Measurements from ENCODE around the gene MTFR1L. TPM values are rescaled to one million over a fixed set of nuclear protein-coding genes. Genes with fewer than 3 reads are reported as not detected.

The MTFR1L gene
- total and polyA plus RNA-seq, 2 donors (not counting 1 experiment from before 2014, with no cell fraction given): 38.3 to 56.0 TPM

DNA sequence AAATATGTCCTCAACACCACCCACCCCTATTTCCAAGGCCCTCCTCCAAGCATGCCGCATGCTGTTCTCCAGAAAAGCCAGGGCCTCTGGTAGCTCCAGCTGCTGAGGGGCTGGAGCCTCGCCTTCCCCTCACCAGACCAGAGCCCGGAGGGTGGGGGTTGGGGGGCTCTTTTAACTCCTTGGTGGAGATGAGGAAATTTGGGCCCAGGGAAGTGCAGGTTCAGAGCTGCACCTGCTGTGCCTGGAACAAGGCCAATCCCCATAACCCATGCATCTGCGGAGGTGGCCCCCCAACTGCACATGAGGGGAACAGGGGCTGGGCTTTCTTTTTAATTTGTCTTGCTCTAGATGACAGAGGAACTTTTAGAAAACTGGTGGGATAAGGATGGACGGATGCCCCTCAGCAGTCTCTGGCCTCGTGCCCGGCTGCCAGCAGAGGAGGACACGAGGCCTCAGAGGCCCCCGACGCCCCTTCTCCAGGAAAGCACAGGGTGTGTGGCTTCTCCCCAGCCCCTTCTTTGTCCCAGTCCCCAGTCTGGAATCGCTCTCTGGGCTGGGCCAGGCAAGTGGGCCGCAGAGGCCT, 20.3 kb upstream of the MTFR1L start:
- Histone ChIP-seq H3K9me3 (ENCODE audit: control insufficient read depth, insufficient read depth, low read depth, low read length) (no peaks in the 10 kb centered on the region), H3K79me2 (ENCODE audit: control insufficient read depth, insufficient read depth, low read length) (peaks cover 4% of the 10 kb centered on the region), H2AFZ (ENCODE audit: low read length) (peak overlapping the region; percentile 60), H3K4me1 (ENCODE audit: control insufficient read depth, extremely low read depth, insufficient read depth, low read length) (peaks cover 9% of the 10 kb centered on the region), H4K20me1 (ENCODE audit: control insufficient read depth, extremely low read depth, insufficient read depth, low read length) (no peaks in the 10 kb centered on the region), H3K27ac (ENCODE audit: insufficient read depth, low read length) (peak overlapping the region; percentile 41), H3K27me3 (ENCODE audit: control insufficient read depth, insufficient read depth, low read length) (no peaks in the 10 kb centered on the region), H3K4me3 (replicated peaks in 1 of 4; ENCODE audit: control extremely low read depth in 1 of 4, insufficient read depth in 1 of 4, low read depth in 3 of 4, low read length in 4 of 4) (peak overlapping the region; percentile 29 to 56 (median 34)), H3K9ac (ENCODE audit: insufficient read depth, low read length) (peak overlapping the region; percentile 55), H3K36me3 (ENCODE audit: control insufficient read depth, insufficient read depth, low read length) (no peaks in the 10 kb centered on the region), H3K4me2 (ENCODE audit: extremely low read depth, insufficient read depth, low read length) (peak overlapping the region; percentile 54)
- DNase-seq (ENCODE audit: low read depth in 2 of 2): no peak
- TF ChIP-seq, protein P1, sequence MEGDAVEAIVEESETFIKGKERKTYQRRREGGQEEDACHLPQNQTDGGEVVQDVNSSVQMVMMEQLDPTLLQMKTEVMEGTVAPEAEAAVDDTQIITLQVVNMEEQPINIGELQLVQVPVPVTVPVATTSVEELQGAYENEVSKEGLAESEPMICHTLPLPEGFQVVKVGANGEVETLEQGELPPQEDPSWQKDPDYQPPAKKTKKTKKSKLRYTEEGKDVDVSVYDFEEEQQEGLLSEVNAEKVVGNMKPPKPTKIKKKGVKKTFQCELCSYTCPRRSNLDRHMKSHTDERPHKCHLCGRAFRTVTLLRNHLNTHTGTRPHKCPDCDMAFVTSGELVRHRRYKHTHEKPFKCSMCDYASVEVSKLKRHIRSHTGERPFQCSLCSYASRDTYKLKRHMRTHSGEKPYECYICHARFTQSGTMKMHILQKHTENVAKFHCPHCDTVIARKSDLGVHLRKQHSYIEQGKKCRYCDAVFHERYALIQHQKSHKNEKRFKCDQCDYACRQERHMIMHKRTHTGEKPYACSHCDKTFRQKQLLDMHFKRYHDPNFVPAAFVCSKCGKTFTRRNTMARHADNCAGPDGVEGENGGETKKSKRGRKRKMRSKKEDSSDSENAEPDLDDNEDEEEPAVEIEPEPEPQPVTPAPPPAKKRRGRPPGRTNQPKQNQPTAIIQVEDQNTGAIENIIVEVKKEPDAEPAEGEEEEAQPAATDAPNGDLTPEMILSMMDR (conservative IDR thresholded peaks at IDR 0.05 in 1 of 2, IDR thresholded peaks at IDR 0.05 in 1 of 2; ENCODE audit: low read depth in 1 of 2, low read length in 2 of 2): no peak
- TF ChIP-seq EZH2 (IDR thresholded peaks at IDR 0.05; ENCODE audit: low read length, missing control alignments): no peak

DNA sequence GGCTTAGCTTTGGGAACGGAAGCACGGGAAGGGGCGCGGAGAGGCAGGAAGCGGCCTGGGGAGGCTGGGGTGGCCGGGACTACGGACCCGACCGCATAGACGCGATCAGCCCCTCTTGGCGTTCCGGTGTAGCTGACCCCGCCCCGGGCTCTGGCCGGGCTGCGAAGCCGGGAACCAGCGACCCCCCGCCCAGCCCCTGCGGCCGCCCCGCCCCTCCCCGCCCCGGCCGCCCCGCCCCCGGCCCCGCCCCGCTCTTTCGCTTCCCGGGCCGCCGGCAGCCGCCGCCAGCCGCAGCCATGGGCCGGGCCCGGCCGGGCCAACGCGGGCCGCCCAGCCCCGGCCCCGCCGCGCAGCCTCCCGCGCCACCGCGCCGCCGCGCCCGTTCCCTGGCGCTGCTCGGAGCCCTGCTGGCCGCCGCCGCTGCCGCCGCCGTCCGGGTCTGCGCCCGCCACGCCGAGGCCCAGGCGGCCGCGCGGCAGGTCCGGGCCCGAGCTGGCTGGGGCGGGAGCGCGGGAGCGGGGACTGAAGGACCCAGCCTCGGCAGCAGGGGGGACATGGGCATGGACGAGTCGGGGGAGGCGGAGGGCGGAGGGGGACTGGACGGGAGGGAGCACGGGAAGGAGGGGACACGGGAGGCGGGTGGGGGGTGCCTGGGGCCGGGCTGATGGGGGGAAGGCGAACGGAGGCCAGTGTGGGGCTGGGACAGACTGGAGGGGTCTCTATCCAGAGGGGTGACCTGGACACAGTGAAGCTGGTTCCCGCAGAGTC, 19.6 kb upstream of the MTFR1L start, which contains the start of gene SELENON:
Gene SELENON, plus strand, starts transcription at position 259 of the 768 bp plus-strand sequence. Its CDS starts 38 bp downstream, at position 297.
- Histone ChIP-seq H4K20me1 (ENCODE audit: control insufficient read depth, extremely low read depth, insufficient read depth, low read length) (no peaks in the 10 kb centered on the region), H3K27ac (ENCODE audit: insufficient read depth, low read length) (peak within 1 kb of the TSS; percentile 52), H3K27me3 (ENCODE audit: control insufficient read depth, insufficient read depth, low read length) (no peaks in the 10 kb centered on the region), H3K79me2 (ENCODE audit: control insufficient read depth, insufficient read depth, low read length) (peaks cover 4% of the 10 kb centered on the region), H3K9ac (ENCODE audit: insufficient read depth, low read length) (peak within 1 kb of the TSS; percentile 69), H3K9me3 (ENCODE audit: control insufficient read depth, insufficient read depth, low read depth, low read length) (no peaks in the 10 kb centered on the region), H3K4me3 (replicated peaks in 1 of 4; ENCODE audit: control extremely low read depth in 1 of 4, insufficient read depth in 1 of 4, low read depth in 3 of 4, low read length in 4 of 4) (peak within 1 kb of the TSS; percentile 61 to 73 (median 70)), H2AFZ (ENCODE audit: low read length) (peak within 1 kb of the TSS; percentile 61), H3K4me1 (ENCODE audit: control insufficient read depth, extremely low read depth, insufficient read depth, low read length) (peaks cover 9% of the 10 kb centered on the region), H3K4me2 (ENCODE audit: extremely low read depth, insufficient read depth, low read length) (peak within 1 kb of the TSS; percentile 98), H3K36me3 (ENCODE audit: control insufficient read depth, insufficient read depth, low read length) (no peaks in the 10 kb centered on the region)
- TF ChIP-seq, protein P1 (conservative IDR thresholded peaks at IDR 0.05 in 1 of 2, IDR thresholded peaks at IDR 0.05 in 1 of 2; ENCODE audit: low read depth in 1 of 2, low read length in 2 of 2): no peak
- TF ChIP-seq EZH2 (IDR thresholded peaks at IDR 0.05; ENCODE audit: low read length, missing control alignments): no peak
- DNase-seq (ENCODE audit: low read depth in 2 of 2): peak; percentile 45 to 68

DNA sequence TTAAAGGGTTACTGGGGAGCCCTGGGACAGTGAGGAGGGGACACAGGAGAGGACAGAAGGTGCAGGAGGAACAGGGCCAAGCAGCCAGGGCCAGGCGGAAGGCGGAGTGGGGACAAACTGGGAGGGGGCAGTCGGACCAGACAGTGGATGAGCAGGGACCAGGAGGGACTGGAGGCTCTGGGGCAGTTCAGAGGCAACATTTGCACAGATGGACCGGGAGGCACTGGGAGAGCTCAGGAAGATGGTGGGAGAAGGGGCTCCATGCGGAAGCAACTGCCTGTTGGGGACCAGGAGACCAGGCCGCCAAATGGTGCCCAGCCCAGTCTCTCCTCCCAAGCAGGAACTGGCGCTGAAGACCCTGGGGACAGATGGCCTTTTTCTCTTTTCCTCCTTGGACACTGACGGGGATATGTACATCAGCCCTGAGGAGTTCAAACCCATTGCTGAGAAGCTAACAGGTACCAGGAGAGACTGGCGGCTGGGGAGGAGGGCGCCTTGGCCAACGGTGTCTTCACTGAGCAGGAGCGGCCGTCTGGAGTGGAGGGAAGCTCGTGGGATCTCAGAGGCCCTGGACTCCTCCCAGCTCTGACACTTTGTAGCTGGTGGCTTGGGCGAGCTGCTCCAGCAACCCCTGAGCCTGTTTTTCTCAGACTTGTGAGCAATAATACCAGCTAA, 18.9 kb upstream of the MTFR1L start:
- Histone ChIP-seq H4K20me1 (ENCODE audit: control insufficient read depth, extremely low read depth, insufficient read depth, low read length) (no peaks in the 10 kb centered on the region), H3K79me2 (ENCODE audit: control insufficient read depth, insufficient read depth, low read length) (peaks cover 4% of the 10 kb centered on the region), H3K27me3 (ENCODE audit: control insufficient read depth, insufficient read depth, low read length) (no peaks in the 10 kb centered on the region), H3K9ac (ENCODE audit: insufficient read depth, low read length) (peak overlapping the region; percentile 69), H3K9me3 (ENCODE audit: control insufficient read depth, insufficient read depth, low read depth, low read length) (no peaks in the 10 kb centered on the region), H3K36me3 (ENCODE audit: control insufficient read depth, insufficient read depth, low read length) (no peaks in the 10 kb centered on the region), H3K27ac (ENCODE audit: insufficient read depth, low read length) (peak overlapping the region; percentile 52), H3K4me1 (ENCODE audit: control insufficient read depth, extremely low read depth, insufficient read depth, low read length) (peaks cover 15% of the 10 kb centered on the region), H2AFZ (ENCODE audit: low read length) (peak overlapping the region; percentile 61), H3K4me2 (ENCODE audit: extremely low read depth, insufficient read depth, low read length) (peak overlapping the region; percentile 98), H3K4me3 (replicated peaks in 1 of 4; ENCODE audit: control extremely low read depth in 1 of 4, insufficient read depth in 1 of 4, low read depth in 3 of 4, low read length in 4 of 4) (peak overlapping the region; percentile 61 to 73 (median 70))
- TF ChIP-seq, protein P1 (conservative IDR thresholded peaks at IDR 0.05 in 1 of 2, IDR thresholded peaks at IDR 0.05 in 1 of 2; ENCODE audit: low read depth in 1 of 2, low read length in 2 of 2): no peak
- no peak for TF ChIP-seq EZH2 (IDR thresholded peaks at IDR 0.05; ENCODE audit: low read length, missing control alignments)
- DNase-seq (ENCODE audit: low read depth in 2 of 2): no peak
